Uterus (tissue), 4 donors: Measurements from ENCODE around the gene KNOP1. TPM values are rescaled to one million over a fixed set of nuclear protein-coding genes. Genes with fewer than 3 reads are reported as not detected.

Source experiments
- DNase-seq, 2 donors: peaks; one replicate each; pipeline ENCODE4 v3.0.0-alpha.2; 2019 to 2020
- H3K27ac ChIP-seq, 2 donors: fragments of 200-600 bp; sonication (generic); 1 replicate in 1 of 2; 2 replicates in 1 of 2; pipeline ENCODE4 v1.5.1; 2016 to 2018
- H3K27me3 ChIP-seq, 2 donors: fragments of 200-600 bp; sonication (generic); one replicate each; pipeline ENCODE4 v1.5.1; 2018 to 2019; ENCODE audit warnings: control low read depth in 1 of 2
- H3K36me3 ChIP-seq, 2 donors: fragments of 200-600 bp; sonication (generic); one replicate each; pipeline ENCODE4 v1.5.1; 2019; ENCODE audit warnings: control low read depth in 1 of 2
- H3K4me1 ChIP-seq, 2 donors: fragments of 200-600 bp; sonication (generic); one replicate each; pipeline ENCODE4 v1.5.1; 2018 to 2019; ENCODE audit warnings: control low read depth in 1 of 2
- H3K4me3 ChIP-seq, 2 donors: fragments of 200-600 bp; sonication (generic); 1 replicate in 1 of 2; 2 replicates in 1 of 2; pipeline ENCODE4 v1.5.1; 2018 to 2019; ENCODE audit warnings: mild to moderate bottlenecking in 1 of 2
- H3K9me3 ChIP-seq, 2 donors: fragments of 200-600 bp; sonication (generic); one replicate each; pipeline ENCODE4 v1.5.1; 2019; ENCODE audit warnings: control low read depth in 1 of 2
- POLR2A ChIP-seq, 2 donors: fragments of 450-650 bp; IDR thresholded peaks; one replicate each; pipeline ENCODE4 v1.6.1; 2016; ENCODE audit warnings: antibody characterized with exemption in 2 of 2, mild to moderate bottlenecking in 1 of 2, moderate library complexity in 1 of 2
- intact Hi-C: fragments of 100-400 bp; cut with DNase I; formaldehyde crosslinking; loops from one replicate; pipeline ENCODE4 v1.15.1; 2023; ENCODE audit warnings: low total_unique reads
- total RNA-seq, 4 donors: library from RNA; depleted of rRNA in 3 of 4; stranded (reverse); fragments of >200 nt in 3 of 4; gene quantifications; one replicate each; pipeline versions ENCODE4 v1.1.0 to v1.2.4, GENCODE V29; 2014 to 2023
- TF ChIP-seq, protein P1 (sequence below), 4 experiments: fragments of 200-600 bp in 2 of 4; fragments of 450-650 bp in 2 of 4; sonication (generic) in 2 of 4; IDR thresholded peaks; one replicate each; pipeline ENCODE4 v1.5.1; 2016 to 2019; ENCODE audit warnings: antibody characterized with exemption in 4 of 4, mild to moderate bottlenecking in 2 of 4, moderate library complexity in 1 of 4
- donor health status: DM: yes; HTN: yes; CAD: no.

KNOP1 gene
- total RNA-seq, 4 donors from 2014 or later, result 1.5 to 20.5 (median 9.4) TPM

DNA sequence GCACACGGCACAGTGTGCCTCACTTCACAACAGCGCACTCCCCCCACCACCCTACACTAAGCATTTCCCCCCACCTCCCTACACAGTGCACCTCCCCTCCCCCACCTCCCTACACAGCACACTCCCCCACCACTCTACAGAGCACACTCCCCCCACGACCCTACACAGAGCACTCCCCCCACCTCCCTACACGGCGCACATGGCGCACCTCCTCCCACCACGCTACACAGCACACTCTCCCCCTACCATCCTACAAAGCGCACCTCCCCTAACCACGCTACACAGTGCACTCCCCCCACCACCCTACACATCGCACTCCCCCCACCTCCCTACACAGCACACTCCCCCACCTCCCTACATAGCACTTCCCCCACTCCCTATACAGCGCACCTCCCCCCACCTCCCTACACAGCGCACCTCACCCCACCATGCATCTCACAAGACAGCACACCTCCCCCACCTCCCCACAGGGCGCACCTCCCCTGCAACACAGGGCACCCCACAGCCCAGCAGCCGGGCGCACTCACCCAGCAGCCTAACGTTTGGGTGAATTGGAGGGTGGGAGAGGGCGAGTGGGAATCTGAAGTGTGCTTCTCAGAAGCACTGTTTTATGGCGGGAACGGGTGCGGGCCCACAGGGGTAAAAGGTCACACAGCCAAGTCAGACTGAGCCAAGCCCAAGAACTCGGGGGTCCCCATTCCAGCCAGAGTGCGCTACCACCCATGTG, 10.3 kb downstream of the KNOP1 start:
- Histone ChIP-seq H3K36me3 (no peaks in the 10 kb centered on the region), H3K4me1 (no peaks in the 10 kb centered on the region), H3K9me3 (no peaks in the 10 kb centered on the region), H3K27ac (no peak overlapping the region), H3K4me3 (no peak overlapping the region), H3K27me3 (no peaks in the 10 kb centered on the region)
- intact Hi-C loops, result no loop called here
- DNase-seq, result no peak
- no peak for TF ChIP-seq POLR2A (IDR thresholded peaks at IDR 0.05)
- TF ChIP-seq, protein P1, sequence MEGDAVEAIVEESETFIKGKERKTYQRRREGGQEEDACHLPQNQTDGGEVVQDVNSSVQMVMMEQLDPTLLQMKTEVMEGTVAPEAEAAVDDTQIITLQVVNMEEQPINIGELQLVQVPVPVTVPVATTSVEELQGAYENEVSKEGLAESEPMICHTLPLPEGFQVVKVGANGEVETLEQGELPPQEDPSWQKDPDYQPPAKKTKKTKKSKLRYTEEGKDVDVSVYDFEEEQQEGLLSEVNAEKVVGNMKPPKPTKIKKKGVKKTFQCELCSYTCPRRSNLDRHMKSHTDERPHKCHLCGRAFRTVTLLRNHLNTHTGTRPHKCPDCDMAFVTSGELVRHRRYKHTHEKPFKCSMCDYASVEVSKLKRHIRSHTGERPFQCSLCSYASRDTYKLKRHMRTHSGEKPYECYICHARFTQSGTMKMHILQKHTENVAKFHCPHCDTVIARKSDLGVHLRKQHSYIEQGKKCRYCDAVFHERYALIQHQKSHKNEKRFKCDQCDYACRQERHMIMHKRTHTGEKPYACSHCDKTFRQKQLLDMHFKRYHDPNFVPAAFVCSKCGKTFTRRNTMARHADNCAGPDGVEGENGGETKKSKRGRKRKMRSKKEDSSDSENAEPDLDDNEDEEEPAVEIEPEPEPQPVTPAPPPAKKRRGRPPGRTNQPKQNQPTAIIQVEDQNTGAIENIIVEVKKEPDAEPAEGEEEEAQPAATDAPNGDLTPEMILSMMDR (IDR thresholded peaks at IDR 0.05), result no peak

DNA sequence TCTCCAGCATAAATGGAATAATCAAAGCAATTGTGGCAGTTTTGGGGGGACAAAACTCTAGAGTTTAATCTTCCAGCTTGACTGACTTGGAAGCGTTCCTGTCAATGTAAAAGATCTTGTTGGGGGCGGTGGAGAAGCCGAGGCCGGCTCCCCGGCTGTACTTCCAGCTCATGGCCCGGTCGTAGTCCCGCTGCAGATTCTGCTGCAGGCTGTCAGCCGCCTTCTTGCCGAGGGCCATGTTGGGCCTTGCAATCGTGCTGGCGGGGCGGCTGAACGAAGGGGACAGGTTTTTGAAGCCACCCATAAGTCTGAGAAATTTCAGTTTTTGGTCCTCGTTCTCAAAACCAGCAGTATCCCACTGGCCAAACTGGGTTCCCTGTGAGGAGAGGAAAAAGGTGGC, 11.2 kb downstream of the KNOP1 start:
- Histone ChIP-seq H3K27ac (no peak overlapping the region), H3K9me3 (no peaks in the 10 kb centered on the region), H3K4me1 (no peaks in the 10 kb centered on the region), H3K27me3 (no peaks in the 10 kb centered on the region), H3K36me3 (no peaks in the 10 kb centered on the region), H3K4me3 (no peak overlapping the region)
- no peak for TF ChIP-seq POLR2A (IDR thresholded peaks at IDR 0.05)
- TF ChIP-seq, protein P1 (IDR thresholded peaks at IDR 0.05), result no peak
- intact Hi-C loops, result no loop called here
- DNase-seq, result no peak

DNA sequence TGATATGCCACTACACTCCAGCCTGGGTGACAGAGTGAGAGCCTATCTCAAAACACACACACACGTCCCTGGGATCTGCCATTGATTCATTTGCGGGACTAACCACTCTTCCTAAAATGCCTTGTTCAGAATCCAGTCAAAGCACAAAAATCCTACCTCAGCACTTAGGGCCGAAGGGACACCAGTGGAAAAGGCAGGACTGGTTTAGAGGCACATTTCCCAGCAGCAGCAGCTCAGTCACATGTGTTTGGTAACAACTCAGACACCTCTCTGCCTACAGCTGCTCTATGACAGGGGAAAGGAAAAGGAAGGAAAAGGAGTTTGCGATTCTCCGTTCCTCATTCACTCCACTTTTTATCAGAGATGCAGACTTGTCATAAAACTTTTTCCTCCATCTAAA, 12.2 kb downstream of the KNOP1 start:
- peak overlapping the region in 1 of 2 donors; percentile 68 for H3K27ac ChIP-seq
- intact Hi-C loops, result no loop called here
- no peaks in the 10 kb centered on the region for H3K9me3 ChIP-seq
- H3K4me3 ChIP-seq, result no peak overlapping the region
- no peaks in the 10 kb centered on the region for H3K36me3 ChIP-seq
- no peaks in the 10 kb centered on the region for H3K4me1 ChIP-seq
- TF ChIP-seq, protein P1 (IDR thresholded peaks at IDR 0.05), result no peak
- no peak for TF ChIP-seq POLR2A (IDR thresholded peaks at IDR 0.05)
- DNase-seq, result no peak
- no peaks in the 10 kb centered on the region for H3K27me3 ChIP-seq

DNA sequence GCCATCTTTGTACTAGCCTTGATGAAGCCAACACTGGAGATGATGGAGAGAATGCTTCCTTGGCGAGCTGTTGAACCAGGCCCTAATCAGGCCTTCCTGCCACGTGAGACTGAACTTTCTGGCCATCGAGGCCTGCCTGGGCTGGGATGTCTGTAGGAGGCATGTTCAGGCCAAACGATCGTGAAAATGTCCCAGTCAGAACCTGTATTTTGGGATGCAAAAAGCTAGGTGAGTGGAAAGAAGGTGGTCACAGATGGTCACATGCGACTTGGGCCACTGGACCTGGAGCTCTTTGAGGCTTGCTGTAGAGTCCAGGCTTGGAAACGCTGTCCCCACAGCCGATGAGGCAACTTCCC, 12.9 kb downstream of the KNOP1 start:
- intact Hi-C loops, result no loop called here
- Histone ChIP-seq H3K27me3 (no peaks in the 10 kb centered on the region), H3K36me3 (no peaks in the 10 kb centered on the region), H3K4me3 (no peak overlapping the region), H3K27ac (peak overlapping the region; percentile 53 to 68), H3K9me3 (no peaks in the 10 kb centered on the region), H3K4me1 (peaks cover 0 to 2% of the 10 kb centered on the region in 2 donors)
- no peak for TF ChIP-seq POLR2A (IDR thresholded peaks at IDR 0.05)
- TF ChIP-seq, protein P1 (IDR thresholded peaks at IDR 0.05), result no peak
- no peak for DNase-seq

DNA sequence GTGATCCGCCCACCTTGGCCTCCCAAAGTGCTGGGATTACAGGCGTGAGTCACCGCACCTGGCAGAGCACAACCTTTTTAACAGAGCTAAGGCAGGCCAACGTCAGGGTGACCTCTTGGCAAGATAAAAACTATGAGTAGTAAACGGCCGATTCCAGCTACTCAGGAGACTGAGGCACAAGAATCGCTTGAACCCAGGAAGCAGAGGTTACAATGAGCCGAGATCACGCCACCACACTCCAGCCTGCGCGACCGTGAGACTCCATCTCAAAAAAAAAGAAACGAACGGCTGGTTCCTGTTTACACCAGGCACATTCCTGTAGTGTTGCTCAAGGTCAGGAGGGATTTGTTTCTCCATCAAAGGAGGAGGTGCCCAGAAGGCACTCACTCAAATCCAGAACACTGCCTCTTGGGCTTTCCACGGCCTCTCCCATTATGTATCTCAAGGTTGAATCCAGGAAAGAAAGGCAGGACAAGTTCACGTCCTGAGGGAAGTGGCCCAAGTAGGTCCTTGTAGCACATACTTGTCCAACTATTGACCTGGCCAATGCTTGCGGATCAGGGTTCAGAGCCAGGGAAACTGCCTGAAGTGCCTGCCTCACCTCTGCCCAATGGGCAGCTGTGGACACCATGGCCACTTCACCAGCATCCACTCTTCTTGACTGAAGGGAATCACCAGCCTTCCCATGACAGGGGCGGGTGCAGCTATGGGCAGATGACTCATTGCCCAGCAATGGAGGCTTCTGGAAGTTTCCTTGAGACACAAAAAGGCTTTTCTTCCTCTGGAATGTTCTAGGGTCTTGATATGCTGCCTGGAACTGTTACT, 13.5 kb downstream of the KNOP1 start:
- DNase-seq, result no peak
- no peaks in the 10 kb centered on the region for H3K27me3 ChIP-seq
- intact Hi-C loops, result no loop called here
- H3K4me1 ChIP-seq, result peaks cover 0 to 4% of the 10 kb centered on the region in 2 donors
- H3K27ac ChIP-seq, result peak overlapping the region; percentile 53 to 68
- H3K36me3 ChIP-seq, result no peaks in the 10 kb centered on the region
- H3K9me3 ChIP-seq, result no peaks in the 10 kb centered on the region
- no peak for TF ChIP-seq POLR2A (IDR thresholded peaks at IDR 0.05)
- no peak overlapping the region for H3K4me3 ChIP-seq
